ENCODE results near the gene B4GALT1.

- TF ChIP-seq CTCF (IDR thresholded peaks at IDR 0.05) (no peak), POLR2A (IDR thresholded peaks at IDR 0.05) (no peak)
These were observed 30.1 kb downstream of the B4GALT1 start for GRCh38 chr9:33136721-33137670.

Data from lower leg skin (tissue), 3 donors.